ENCODE data around the gene LCAT.

The LCAT gene

DNA sequence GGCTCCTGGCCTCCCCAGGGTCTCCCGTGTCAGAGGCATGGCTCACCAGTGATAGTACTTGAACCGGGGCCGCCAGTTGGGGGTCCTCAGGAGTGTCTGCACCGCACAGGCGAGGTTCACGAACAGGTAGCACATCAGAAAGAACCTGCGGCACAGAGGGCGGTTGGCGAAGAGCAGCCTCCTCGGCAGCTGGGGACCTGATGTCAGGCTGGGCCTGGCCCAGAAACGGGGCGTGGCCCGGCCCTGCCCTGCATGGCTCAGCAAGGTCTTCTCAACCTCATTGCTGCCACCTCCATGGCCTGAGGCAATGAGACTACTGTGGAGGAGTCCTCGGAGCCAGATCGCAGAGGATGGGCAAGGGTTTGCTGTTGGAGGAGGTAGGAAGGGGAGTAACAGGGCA is 4.1 kb upstream of the LCAT start:
- DNase-seq (ENCODE audit: low spot score), result no peak
- in situ Hi-C loops (cut with MboI; ENCODE audit: low pct_unique_long_range_greater_than_20kb, low sequenced_read_pairs, unreplicated experiment), result no loop called here
- TF ChIP-seq, protein P1, sequence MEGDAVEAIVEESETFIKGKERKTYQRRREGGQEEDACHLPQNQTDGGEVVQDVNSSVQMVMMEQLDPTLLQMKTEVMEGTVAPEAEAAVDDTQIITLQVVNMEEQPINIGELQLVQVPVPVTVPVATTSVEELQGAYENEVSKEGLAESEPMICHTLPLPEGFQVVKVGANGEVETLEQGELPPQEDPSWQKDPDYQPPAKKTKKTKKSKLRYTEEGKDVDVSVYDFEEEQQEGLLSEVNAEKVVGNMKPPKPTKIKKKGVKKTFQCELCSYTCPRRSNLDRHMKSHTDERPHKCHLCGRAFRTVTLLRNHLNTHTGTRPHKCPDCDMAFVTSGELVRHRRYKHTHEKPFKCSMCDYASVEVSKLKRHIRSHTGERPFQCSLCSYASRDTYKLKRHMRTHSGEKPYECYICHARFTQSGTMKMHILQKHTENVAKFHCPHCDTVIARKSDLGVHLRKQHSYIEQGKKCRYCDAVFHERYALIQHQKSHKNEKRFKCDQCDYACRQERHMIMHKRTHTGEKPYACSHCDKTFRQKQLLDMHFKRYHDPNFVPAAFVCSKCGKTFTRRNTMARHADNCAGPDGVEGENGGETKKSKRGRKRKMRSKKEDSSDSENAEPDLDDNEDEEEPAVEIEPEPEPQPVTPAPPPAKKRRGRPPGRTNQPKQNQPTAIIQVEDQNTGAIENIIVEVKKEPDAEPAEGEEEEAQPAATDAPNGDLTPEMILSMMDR (IDR thresholded peaks at IDR 0.05; ENCODE audit: extremely low read depth, insufficient read depth, missing control alignments), result no peak

DNA sequence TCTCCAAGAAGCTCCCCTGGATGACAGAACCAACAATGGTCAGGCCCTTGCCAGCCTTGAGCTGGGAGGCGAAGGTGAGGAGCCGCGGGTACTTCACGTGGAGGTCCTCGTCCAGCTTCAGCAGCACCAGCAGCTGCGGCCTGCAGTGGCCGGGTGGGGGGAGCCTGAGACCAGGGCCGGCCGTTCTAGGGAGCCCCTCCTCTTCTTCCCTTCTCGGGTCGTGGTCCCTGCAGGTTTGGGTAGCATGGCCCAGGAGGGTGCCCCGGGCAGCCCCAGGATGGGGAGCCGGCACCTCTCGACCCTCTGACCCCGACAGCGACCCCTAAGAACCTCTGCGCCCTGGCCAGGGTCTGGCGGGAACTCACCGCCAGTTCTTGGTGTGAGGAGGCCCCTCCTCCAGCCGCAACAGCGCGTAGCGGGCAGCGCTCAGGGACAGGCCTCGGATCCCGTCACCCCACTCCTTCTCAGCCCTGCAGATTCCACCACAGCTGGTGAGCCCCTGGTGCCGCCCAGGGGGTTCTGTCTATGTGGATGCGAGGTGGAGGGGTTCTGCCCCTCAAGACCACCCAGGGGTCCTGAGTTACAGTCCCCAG is 3.1 kb upstream of the LCAT start:
- TF ChIP-seq, protein P1 (IDR thresholded peaks at IDR 0.05; ENCODE audit: extremely low read depth, insufficient read depth, missing control alignments), result no peak
- in situ Hi-C loops (cut with MboI; ENCODE audit: low pct_unique_long_range_greater_than_20kb, low sequenced_read_pairs, unreplicated experiment), result no loop called here
- no peak for DNase-seq (ENCODE audit: low spot score)

DNA sequence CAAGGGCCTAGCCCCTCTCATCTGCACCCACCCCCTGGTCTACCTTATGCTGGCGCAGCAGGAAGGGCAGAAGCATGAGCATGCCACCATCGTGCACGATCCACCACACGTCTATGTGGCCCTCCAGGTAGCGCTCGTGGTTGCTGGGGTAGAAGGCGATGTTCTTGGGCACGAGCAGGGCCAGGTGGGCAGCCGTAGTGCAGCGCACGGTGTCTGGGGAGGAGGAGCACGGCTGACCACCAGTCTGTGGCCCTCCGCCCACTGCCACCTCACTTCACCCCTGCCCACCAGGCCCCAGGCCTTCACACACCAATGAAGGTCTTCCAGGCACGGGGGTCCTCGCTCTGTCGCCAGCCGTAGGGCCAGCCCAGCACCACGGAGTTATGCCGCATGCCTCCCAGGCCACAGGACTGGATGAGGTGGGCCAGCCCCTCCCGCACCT is 2.2 kb upstream of the LCAT start:
- DNase-seq (ENCODE audit: low spot score), result no peak
- in situ Hi-C loops (cut with MboI; ENCODE audit: low pct_unique_long_range_greater_than_20kb, low sequenced_read_pairs, unreplicated experiment), result no loop called here
- TF ChIP-seq, protein P1 (IDR thresholded peaks at IDR 0.05; ENCODE audit: extremely low read depth, insufficient read depth, missing control alignments), result no peak

DNA sequence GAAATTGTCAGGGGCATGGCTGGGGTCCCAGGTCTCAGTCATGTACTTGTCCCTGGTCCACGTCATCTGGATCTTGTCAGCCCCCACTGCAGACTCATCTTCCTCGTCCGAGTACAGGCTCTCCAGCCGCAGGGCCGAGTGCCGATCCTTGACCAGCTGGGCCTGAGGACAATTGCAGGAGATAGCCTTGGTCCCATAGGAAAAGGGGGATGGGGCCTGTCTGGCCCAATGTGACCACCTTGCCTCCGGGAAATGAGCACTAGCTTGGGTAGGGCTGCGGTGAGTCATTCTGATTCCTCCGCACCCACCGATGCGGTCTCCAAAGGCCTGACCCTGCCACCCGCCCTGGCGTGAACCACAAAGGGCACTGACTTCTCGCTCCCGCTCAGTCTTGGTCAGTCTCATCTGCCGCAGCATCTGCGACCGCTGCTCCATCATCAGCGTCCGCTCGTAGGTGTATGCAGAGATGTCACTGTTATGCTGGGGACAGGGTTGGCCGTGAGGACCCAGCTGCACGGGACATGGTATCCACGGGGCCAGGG is 1.5 kb upstream of the LCAT start:
- DNase-seq (ENCODE audit: low spot score), result no peak
- TF ChIP-seq, protein P1 (IDR thresholded peaks at IDR 0.05; ENCODE audit: extremely low read depth, insufficient read depth, missing control alignments), result no peak
- in situ Hi-C loops (cut with MboI; ENCODE audit: low pct_unique_long_range_greater_than_20kb, low sequenced_read_pairs, unreplicated experiment), result no loop called here

DNA sequence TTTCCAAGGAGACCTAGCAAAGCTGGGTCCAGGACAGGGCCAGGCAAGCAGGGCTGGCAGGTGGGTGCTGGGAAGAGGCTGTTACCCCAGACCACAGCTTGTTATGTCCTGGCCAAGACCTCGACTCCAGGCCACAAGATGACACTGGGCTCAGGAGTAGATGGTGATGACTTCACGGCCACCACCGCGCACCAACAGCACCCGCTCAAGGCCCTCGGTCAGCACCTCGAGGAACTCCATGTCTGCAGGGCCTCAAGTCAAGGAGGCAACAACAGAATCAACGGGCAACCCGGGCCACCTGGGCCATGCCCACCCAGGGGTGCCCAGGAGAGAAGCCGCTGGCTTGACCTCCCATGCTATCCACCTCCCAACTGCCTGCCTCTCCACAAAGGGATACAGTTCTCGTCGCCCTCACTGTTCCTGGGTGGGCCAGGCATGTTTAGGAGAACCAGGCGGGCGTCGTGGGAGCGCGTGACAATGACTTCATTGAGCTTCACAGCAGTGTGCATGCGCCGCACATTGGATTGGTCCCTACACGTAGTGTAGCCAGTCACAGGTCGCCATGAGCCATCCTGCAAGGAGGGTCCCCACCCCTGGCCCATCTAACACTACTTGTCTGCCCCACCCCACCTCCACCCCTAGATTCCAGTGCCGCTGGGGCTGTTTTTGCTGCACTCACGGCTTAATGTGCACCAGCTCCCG is 921 bp upstream of the LCAT start:
- no peak for DNase-seq (ENCODE audit: low spot score)
- in situ Hi-C loops (cut with MboI; ENCODE audit: low pct_unique_long_range_greater_than_20kb, low sequenced_read_pairs, unreplicated experiment), result no loop called here
- TF ChIP-seq, protein P1 (IDR thresholded peaks at IDR 0.05; ENCODE audit: extremely low read depth, insufficient read depth, missing control alignments), result no peak

DNA sequence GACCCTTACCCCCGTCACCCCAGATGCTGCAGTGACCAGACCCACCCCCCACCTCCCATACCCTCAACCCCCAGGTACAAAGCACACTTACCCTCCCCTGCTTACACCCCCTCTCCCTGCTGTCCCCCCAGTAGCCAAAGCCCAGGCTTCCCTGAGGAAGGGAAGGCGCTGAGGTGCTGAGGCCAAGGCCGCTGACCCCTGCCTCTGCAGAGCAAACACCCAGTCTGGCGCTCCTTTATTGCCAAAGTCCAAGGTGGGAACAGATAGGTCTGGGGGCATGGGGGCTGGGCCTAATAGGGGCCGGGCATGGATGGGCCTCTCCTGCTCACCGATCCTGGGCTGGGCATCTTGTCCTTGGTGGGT is 683 bp downstream of the LCAT start:
- in situ Hi-C loops (cut with MboI; ENCODE audit: low pct_unique_long_range_greater_than_20kb, low sequenced_read_pairs, unreplicated experiment), result no loop called here
- no peak for DNase-seq (ENCODE audit: low spot score)
- TF ChIP-seq, protein P1 (IDR thresholded peaks at IDR 0.05; ENCODE audit: extremely low read depth, insufficient read depth, missing control alignments), result no peak
